Activated CD4-positive, alpha-beta T cell treated with anti-CD3 and anti-CD28 coated beads, Interleukin-2, amount 50 U/mL, for 24 hours (primary cell): ENCODE measurements around the gene JMY.
A peak's percentile ranks its signal among the peaks of the same experiment; 100 is the strongest.

Experiments
- DNase-seq, 2 donors: peaks; one replicate each; pipeline ENCODE4 v3.0.0-alpha.2; 2020; ENCODE audit warnings: low read depth in 1 of 2, low spot score in 1 of 2

JMY gene, protein sequence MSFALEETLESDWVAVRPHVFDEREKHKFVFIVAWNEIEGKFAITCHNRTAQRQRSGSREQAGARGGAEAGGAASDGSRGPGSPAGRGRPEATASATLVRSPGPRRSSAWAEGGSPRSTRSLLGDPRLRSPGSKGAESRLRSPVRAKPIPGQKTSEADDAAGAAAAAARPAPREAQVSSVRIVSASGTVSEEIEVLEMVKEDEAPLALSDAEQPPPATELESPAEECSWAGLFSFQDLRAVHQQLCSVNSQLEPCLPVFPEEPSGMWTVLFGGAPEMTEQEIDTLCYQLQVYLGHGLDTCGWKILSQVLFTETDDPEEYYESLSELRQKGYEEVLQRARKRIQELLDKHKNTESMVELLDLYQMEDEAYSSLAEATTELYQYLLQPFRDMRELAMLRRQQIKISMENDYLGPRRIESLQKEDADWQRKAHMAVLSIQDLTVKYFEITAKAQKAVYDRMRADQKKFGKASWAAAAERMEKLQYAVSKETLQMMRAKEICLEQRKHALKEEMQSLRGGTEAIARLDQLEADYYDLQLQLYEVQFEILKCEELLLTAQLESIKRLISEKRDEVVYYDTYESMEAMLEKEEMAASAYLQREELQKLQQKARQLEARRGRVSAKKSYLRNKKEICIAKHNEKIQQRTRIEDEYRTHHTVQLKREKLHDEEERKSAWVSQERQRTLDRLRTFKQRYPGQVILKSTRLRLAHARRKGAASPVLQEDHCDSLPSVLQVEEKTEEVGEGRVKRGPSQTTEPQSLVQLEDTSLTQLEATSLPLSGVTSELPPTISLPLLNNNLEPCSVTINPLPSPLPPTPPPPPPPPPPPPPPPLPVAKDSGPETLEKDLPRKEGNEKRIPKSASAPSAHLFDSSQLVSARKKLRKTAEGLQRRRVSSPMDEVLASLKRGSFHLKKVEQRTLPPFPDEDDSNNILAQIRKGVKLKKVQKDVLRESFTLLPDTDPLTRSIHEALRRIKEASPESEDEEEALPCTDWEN

GRCh38 chr5:79235634-79236361 lies at the start of gene JMY:
TSS of gene JMY (plus strand) at chr5:79236131. CDS start at chr5:79236651, 520 bp downstream.
- peak; percentile 54 to 78 for DNase-seq

- no peak for DNase-seq
These were observed 49.5 kb upstream of the JMY start for GRCh38 chr5:79186455-79186854.

DNA sequence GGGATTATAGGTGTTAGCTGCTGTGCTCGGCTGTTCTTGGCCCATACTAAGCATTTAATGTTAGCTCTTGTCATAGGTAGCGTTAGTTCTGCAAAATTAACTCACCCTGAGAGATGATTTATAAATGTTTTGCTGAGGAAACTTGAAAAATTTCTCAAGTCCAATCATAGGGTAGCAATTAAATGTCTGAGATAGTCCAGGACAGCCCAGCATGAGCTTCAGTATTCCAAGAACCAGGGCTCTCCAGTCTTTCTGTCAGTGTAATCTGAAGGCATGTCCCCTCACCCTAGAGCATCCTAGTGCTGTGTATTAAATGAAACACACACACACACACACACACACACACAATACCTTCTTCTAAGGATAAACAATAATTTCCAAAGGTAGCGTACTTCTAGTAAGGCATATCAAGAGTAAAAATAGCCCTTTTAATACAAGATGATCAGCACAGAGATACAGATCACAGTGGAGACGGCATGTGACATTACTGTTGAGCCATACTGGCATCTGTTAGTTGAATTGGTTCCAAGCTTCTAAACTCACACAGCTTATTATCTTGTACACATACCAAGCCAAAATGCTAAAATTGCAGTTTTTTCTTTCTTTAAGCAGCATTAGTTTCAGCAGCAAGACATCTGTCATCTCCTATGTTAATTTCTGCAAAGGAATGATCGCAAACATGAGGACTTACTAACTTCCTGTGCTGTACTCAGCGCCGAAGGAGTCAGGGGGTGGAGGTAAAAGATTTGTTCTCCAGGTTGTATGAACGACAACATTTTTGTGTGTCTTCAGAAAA lies 46.3 kb upstream of the JMY start:
- no peak for DNase-seq

- no peak for DNase-seq
These were observed 45.7 kb upstream of the JMY start for GRCh38 chr5:79190235-79190529.

GRCh38 chr5:79191457-79191856 lies 44.5 kb upstream of the JMY start:
- DNase-seq, result no peak

- DNase-seq, result no peak
These were observed 42.3 kb upstream of the JMY start for GRCh38 chr5:79193643-79194042.

GRCh38 chr5:79200573-79201183 lies 35.3 kb upstream of the JMY start:
- DNase-seq, result no peak

- no peak for DNase-seq
These were observed 34.7 kb upstream of the JMY start for GRCh38 chr5:79201206-79201605.

GRCh38 chr5:79202076-79202475 lies 33.9 kb upstream of the JMY start:
- DNase-seq, result no peak

DNA sequence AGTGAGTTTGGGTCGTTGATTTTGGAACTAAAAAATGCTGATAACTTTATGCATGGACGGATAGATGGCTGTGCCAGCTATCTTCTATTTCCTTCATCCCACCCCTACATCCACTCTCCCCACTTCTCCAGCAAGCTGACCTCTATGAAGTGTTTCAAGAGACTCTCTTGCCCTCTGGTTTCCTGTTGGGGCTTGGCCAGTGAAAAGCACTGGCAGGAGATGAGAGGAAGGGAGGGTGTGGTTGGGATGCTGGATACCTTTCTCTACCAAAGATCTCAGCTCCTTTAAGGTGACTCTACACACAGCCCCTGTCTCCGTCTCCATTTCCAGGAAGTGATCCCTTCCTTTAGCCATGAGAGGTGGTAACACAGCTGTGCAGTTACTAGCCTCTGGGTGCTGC lies 30.0 kb upstream of the JMY start:
- no peak for DNase-seq

DNA sequence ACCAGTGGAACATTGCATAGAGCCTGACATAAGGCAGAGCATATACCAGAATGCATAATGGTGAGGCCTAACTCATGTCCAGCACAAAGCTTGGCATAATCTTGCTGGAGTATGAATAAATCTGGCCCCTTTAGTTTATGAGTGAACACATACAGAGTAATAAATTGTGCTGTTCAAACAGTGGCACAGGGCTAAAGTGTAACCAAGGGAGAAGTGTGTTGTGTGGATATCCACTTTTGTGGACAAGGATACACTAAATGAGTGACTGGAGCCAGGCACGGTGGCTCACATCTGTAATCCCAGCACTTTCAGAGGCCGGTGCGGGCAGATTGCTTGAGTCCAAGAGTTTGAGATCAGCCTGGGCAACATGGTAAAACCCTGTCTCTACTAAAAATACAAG lies 29.4 kb upstream of the JMY start:
- no peak for DNase-seq

DNA sequence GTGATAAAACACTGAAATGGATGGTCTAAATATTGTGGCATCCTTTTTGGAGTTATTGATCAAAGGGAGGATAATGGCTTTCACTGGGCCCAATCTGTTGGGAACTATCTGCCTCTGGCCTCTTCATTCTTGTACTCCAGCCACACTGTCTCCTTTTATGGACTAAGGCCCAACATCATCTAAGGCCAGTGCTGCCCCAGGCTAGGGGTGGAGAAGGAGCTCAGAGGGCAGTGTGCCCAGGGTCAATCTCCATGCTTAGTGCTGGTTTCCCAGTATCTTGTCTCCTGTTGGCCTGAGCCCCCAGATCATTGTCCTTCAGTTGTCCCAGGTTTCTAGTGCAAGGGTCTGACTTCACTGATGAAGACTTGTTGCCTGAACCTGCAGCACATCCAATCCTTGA lies 26.4 kb upstream of the JMY start:
- no peak for DNase-seq

DNA sequence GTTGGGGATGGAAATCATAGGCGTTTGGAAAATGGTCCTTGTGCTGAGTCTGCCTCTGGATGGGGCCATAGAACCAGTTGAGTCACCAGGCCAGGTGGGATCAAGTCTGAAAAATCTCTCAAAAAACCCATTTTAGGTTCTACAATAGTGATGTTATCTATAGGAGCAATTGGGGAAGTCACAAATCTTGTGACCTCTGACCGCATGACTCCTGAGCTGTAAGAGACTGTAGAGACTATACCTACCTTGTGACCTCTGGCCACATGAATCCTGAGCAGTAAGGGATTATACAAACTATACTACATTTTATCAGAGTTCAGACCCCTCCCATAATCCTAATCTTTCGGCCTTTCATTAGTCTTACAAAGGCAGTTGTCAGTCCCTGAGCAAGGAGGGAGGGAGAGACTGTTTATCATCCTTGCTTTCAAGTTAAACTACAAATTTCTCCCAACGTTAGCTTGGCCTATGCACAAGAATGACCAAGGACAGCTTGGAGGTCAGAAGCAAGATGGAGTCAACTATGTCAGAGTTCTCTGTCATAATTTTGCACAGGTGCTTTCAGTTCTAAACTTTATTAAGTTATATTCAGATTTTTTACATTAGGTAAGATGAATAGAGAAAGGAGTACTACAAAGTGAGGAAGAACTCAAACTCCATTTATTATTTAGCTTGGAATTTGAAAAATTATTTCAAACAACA lies 11.5 kb upstream of the JMY start:
- DNase-seq, result no peak

DNA sequence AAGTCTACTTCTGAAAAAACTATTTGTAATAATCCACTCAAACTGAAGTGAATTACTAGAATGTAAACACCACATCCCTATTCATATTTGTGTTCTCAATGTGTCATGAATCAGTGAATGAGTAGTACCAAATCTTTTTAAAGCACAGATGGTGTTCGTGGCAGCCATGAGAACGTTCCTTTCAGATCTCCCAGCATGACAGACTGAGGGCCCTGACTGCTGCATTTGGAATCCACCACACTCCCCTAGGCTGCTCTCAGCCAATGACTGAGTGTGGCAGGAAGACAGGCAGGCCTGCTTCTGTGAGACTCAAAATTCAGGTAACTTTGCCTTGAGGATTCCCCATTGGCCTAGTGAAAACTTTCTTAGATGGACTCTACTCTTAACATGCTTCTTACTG lies 10.9 kb upstream of the JMY start:
- no peak for DNase-seq

DNA sequence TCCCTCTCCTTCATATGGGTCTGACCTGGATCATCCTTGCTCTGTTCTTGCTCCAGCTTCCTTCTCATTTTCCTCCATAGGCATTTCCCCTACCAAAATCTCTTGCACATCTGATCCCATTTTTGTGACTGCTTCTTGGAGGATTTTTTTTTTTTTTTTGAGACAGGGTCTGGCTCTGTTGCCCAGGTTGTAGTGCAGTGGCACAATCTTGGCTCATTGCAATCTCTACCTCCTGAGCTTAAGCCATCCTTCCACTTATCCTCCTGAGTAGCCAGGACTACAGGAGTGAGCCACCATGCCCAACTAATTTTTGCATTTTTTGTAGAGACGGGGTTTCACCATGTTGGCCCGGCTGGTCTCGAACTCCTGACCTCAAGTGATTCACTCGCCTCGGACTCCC lies 10.5 kb upstream of the JMY start:
- no peak for DNase-seq

DNA sequence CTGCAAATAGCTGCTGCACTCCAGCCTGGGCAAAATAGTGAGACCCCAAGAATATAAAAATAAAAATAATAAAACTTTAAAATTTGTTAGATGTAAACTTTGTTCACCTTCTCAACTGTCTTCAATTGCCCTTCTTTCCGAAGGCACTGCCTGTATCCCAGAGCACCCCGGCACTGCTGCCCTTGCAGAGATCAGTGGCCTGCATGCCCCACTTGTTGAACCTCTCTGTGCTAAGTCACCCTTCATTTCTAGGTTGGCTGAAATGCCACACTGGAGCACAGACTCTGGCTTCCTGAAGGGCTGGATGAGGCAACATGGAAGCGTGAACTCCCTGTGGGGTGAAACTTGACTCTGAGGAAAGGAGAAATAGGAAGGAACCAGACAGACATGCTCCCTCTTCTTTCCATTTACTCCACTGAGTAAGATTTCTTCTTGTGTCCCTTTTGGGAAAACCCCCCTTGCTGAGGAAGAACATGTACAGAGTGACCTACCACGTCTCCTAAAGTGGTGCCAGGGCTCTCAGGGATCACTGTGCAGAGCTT lies 8.4 kb upstream of the JMY start:
- no peak for DNase-seq

DNA sequence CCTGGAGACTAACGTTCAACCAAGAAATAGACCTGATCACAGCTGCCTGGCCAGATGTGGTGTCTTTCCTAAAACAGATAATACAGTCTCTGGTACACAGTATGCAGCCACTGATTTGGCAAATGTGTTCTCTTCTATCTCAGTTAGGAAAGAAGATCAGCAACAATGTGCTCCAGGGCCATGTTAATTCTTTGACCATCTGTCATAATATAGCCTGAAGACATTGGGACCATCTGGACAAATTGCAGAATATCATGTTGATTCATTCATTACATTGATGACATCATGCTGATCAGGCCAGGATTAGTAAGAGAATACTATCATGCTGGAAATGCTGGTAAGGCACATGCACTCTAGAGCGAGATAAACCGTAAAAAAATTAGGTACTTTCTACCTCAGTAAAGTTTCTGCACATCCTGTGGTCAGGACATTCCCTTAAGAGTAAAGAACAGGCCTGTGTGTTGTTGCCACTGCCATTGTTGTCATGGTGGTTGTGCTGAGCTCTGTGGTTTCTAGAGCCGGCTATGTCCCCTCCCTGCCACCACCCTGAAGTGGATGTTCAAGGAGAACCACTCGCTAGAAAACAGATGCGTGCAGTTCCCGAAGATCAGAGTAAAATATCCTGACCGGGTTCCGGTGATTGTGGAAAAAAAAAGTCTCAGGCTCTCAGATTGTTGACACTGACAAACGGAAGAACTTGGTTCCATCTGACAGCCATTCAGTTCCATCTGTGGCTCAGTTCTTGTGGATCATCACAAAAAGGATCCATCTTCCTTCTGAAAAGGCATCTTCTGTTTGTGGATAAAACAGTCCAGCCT lies 6.4 kb upstream of the JMY start:
- no peak for DNase-seq

- DNase-seq, result no peak
These were observed 684 bp upstream of the JMY start for GRCh38 chr5:79235261-79235633.
